ENCODE measurements around the gene AHDC1.

AHDC1 gene

DNA sequence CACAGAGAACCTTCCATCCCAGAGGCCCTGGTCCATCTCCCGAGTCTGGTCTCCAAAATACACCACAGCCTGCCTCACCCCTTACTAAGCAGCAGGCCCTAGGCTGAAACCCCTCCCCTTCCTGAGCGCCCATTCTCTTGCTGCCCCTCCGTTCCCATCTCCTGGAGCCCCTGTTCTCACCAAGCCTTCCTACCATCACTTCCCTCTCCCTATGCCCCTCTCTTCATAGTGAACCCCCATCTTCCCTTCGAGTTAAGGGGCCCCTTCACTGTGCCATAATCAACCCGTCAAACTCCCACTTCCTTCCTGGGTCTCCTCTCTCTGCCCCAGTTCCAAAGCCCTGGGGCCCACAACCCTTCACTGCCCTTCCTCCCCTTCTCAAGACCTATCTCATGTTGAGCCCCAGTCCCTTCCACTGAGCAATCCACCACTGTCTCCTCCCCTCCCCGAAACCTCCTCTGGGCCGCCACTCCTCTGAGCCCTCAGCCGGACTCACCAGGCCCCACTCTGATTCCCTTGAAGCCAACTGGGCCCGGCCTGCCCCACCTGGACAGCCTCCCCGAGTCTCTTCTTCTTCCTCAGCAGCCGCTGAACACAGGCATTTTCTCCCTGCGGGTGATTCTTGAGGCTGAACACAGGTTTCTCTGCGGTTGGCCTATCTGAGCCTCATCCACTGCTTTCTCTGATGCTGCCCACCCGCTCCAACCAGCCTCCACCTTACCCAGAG is 71.8 kb downstream of the AHDC1 start:
- no peak for DNase-seq (ENCODE audit: low read depth)

GRCh38 chr1:27530192-27530591 is 73.8 kb downstream of the AHDC1 start:
- no peak for DNase-seq (ENCODE audit: low read depth)

DNA sequence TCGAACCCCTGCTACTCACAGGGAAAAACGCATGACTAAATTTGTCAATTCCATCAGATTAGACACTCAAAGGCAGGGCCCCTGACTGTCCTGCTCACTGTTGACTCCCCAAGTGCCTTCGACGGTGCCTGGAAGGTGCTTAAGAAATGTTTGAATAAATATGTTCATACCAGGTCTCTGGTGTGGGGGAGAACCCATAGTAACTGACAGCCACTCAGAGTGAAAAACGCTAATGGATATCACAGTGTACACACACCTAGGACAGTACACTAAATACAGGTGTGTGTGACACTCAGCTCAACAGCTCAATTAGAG is 74.3 kb downstream of the AHDC1 start:
- no peak for DNase-seq (ENCODE audit: low read depth)

DNA sequence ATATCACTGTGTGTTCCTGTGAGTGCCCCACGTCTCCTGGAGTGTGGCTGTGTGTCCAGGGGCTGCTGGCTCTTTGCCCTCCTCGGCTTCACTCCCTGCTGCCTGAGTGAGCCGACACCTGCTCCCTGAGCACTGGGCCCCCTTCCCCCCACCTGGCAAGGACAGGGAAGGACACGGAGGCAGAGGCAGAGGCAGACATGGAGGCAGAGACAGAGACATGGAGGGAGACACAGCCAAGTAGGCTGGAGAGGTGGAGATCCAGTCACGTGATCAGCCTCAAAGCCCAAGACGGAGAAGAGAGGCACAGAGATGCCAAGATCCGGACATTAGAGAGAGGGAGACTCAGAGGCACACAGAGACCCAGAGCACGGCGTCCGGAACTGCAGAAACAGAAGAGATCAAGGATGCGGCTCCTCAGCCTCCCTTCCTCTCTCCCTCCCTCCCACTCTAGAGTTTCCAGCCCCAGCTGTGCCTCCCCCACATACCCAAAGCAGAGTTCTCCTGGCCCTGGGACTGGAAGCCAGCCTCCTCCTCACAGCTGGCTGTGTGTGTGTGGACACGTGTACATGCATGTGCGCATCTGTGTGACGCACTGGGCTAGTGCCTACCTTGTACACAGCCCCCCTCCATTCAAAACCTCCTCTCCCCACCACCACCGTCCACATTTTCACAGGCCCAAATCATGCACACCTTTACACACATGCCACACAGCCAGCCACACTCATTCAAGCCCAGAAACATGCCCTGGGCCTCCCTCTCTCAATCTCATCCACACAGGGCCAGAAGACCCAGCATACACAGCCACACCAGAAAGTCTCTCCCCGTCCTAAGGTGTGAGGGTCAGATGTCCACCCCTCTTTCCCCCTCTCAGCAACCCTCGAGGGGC is 74.9 kb downstream of the AHDC1 start:
- DNase-seq (ENCODE audit: low read depth), result no peak

DNA sequence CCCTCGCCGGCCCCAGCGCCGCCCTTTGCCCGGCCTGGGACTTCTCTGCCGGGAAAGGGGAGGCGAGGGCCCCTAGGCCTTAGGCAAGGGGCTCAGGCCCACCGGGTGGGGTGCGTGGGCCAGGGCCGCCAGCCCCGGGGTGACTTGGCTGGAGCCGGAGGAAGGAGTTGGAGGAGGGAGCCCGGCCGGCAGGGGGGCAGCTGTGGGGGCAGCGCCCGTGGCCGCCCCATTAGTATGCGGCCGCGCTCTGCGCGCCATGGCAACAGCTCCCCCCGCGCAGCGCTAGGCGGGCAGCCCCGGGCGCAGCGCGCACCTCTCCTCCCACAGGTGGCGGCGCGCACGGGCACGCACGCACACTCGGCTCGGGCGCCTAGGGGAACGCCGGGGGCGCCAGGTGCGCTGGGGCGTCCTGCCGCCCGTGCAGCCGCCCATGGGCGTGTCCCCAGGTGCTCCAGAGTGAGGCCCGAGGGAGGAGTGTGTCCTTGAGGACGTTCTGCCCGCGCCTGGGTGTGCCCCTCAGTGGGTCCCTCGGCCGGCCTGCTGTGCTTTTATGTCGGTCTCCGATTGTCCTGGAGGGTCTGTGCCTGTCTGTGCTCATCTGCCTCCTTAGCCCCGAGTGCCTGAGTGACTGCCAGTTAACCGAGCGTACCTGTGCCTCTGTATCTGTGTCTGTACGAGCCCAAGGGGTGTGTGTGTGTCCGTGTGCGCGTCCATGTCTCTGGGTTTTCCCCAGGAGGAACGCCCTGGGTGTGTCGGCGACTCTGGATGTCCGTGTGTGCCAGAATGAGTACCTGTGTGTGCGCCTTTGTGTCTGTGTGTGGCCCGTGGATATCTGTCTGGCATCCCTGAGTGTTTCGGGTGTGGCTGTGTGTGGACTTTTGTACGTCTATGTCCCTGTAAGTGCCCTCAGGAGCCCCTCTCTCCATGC is 75.8 kb downstream of the AHDC1 start:
- DNase-seq (ENCODE audit: low read depth), result peak; percentile 54

DNA sequence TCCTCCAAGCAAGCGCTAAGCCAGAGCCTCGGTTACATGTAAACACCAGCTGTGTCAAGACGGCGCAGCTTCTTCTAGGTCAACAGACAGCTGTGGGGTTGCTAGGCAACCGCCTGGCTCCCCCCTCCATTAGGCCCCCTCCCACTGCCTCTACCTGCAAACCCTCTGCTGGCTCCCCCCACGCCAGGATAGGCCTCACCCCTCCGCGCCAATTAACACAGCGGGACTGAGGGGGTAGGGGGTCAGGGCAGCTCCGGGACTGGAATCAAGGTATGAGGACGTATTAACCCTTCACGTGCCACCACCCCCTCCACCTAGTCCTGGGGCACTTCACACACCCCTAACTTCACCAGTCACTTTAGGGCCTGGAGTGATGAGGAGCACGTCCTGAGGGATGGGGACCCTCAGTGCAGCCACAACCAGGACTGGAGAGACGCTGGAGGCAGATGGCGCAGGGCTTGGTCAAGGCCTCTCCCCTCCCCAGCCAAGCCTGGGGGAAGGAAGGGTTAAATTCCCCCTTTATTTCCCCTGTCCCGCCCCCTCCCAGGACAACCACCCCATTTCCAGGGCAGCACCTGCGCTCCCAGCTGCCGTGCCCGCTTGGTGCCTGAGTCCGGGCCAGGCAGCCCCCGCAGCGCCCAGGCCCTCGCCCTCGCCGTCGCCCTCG is 76.6 kb downstream of the AHDC1 start:
- no peak for DNase-seq (ENCODE audit: low read depth)

- DNase-seq (ENCODE audit: low read depth), result no peak
These were observed 77.2 kb downstream of the AHDC1 start for GRCh38 chr1:27526569-27527222.

- DNase-seq (ENCODE audit: low read depth), result no peak
These were observed 78.4 kb downstream of the AHDC1 start for GRCh38 chr1:27525296-27526272.

DNA sequence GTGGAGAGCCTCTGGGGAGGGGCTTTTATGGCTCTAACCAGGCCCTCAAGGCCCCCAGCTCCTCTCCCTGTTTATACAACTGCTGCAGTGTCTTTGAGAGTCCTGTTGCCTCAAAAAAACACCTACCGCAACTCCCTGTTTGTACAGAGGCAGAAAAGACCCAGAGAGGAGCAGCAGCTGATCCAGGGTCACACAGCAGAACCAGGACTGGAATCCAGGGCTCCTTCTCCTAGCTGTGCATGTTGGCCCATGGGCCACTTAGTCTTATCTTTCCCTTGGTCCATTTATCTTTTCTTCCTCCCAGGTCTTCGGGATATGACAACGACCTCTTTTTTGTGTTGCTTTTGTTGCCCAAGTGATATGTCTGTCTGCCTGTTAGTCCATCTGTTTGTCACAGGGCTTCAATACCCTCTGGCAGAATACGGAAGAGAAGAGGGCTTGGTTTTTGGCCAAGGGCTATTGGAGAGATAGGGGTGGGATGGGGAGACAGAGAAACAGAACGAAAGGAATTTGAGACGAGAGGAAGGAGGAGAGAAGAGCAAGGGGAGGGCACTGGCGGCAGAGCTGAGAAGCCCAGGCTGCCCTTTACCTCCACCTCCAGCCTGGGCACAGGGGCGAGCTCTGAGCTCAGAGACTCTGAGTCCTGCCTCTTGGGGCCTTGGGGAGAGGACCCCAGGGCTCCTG is 80.5 kb downstream of the AHDC1 start:
- DNase-seq (ENCODE audit: low read depth), result no peak

- DNase-seq (ENCODE audit: low read depth), result peak; percentile 46
These were observed 81.3 kb downstream of the AHDC1 start for GRCh38 chr1:27522432-27523336.

DNA sequence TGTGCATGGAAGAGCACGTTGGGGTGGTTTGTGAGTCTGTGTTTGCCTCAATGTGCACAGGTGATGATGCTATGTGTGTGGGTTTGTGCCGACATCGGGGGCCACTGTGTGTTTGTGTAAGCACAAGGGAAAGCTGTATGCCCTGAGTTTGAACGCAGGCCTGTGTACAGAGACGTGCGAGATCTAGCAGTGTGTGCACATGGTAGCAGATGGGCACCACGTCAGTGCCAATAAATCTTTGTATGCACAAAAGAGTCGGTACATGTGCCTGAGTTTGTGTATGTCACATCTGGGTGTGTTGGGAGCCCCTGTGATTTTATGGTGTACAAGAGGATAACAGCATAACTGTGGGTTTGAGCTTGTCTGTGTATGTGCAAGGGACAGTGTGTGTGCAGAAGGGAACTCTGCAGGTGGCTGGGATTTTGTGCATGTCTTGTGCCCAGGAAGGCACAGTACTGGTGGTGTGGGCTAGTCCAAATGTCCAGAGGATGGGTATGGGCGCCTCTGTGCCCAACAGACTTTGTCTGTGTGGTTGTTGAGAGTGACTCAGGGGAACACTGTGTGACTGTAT is 82.0 kb downstream of the AHDC1 start:
- DNase-seq (ENCODE audit: low read depth), result no peak

- peak; percentile 52 for DNase-seq (ENCODE audit: low read depth)
These were observed 82.6 kb downstream of the AHDC1 start for GRCh38 chr1:27521336-27521831.

DNA sequence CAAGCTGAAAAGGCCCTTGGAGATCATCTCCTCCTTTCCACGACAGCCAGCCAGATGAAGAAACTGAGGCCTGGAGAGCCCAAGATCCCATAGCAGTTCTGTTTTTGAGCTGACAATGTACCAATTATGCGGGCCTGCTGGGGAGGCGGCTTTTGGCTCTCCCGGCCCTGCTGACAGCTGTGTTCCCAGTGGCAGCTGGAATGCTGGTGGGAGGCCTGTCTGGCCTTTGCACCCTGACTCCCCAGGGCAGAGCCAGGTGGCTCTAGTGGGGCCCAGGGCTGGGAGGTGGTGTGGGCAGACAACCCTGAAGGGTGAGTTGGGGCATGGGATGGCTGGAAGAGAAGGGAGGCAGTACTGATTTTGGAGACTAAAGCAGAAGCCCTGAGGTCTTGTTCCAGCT is 83.3 kb downstream of the AHDC1 start:
- no peak for DNase-seq (ENCODE audit: low read depth)

- DNase-seq (ENCODE audit: low read depth), result no peak
These were observed 84.3 kb downstream of the AHDC1 start for GRCh38 chr1:27519331-27520258.

DNA sequence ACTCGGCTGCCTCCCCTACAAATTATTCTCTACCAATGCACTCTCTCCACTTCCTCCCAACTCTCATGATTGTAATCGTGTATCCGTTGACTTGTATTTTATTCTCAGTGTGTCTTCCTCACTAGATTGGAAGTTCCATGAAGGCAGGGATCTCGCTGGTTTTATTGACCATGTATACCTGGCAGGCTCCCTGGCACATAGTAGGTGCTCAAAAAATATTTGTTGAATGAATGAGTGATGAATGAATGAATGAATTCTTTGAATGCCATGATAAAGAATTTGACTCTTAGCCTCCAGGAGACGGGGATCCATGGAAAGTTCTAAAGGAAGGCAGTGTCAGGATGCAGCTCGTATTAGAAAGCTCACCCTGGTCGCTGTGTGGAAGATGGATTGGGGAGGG is 85.1 kb downstream of the AHDC1 start:
- DNase-seq (ENCODE audit: low read depth), result no peak

DNA sequence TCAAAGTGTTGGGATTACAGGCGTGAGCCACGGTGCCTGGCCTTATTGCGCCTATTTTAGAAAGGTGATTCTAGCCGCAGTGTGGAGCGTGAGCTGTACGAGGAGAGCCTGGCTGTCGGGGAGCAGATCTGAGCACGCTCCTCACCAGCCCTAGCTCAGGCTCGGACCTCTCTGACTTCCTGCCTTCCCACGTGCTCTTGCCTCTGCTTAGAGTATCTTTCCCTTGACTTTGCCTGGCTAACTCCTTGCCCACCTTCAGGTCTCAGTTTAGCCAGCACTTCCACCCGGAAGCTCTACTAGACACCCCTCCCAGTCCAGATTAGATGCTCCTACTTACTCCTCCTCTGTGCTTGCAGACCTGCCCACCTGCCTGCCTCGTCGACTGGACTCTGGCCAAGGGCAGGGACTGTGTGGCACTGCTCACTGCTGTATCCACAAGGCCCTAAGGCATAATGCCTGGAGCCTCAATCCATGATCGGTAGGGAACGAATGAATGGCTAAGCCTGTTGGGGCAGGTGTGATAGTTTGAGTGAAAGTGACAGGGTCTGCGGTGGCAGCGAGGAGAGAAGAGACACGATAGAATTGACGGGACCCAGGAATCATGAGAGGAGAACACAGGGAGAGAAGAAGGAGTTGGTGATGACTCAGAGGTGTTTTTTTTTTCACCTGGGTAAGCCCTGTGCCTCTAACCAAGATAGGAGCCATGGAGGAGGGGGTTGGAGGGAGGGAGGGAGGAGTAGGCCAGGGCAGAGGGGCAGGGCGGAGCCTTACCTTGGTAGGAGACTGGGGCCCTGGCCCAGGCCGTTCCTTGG is 85.8 kb downstream of the AHDC1 start:
- no peak for DNase-seq (ENCODE audit: low read depth)
